ENCODE measurements around the gene HLA-E. TPM values are rescaled to one million over a fixed set of nuclear protein-coding genes. Genes with fewer than 3 reads are reported as not detected.

Gene HLA-E
- total and polyA plus RNA-seq, 2 donors (not counting 3 experiments of a cell fraction or from before 2014, with no cell fraction given): 271 to 298 TPM

GRCh38 chr6:30542915-30543314, 53.6 kb downstream of the HLA-E start:
- CTCF ChIA-PET: interaction anchor here (1.0 to 13.7 kb wide), 16 partner anchors 9 to 544 kb away, joined by 5 to 522 read pairs (median 15); partner anchors contain the start of genes ABCF1, DHX16, GNL1 and PRR3

More at GRCh38 chr6:30542915-30543314, 53.6 kb downstream of the HLA-E start:
- POLR2A ChIA-PET: interaction anchor here (1.6 to 2.5 kb wide), 2 partner anchors 47 to 53 kb away, joined by 5 to 9 read pairs; no protein-coding TSS in a partner anchor
- no peaks in the 10 kb centered on the region for H3K79me2 ChIP-seq (ENCODE audit: control insufficient read depth, insufficient read depth, low read length)
- DNase-seq (ENCODE audit: low read depth, low spot score) (peak; percentile 49), FAIRE-seq (peak; percentile 57)
- peaks cover 29% of the 10 kb centered on the region for H3K4me1 ChIP-seq (ENCODE audit: control insufficient read depth, extremely low read depth, insufficient read depth, low read length)
- no peaks in the 10 kb centered on the region for H4K20me1 ChIP-seq (replicated peaks; ENCODE audit: control insufficient read depth, extremely low read depth, insufficient read depth, low read length)
- dilution Hi-C loops (cut with MboI; ENCODE audit: extremely low pct_ligation_motif_present, low sequenced_read_pairs): no loop called here
- peak overlapping the region; percentile 81 for H3K27ac ChIP-seq (ENCODE audit: insufficient read depth, low read depth, low read length)
- intact Hi-C loops (cut with micrococcal nuclease): loop anchor here (5.0 kb wide), 3 partner anchors 129 to 544 kb away; partner anchors contain the start of gene DHX16
- BruUV-seq (replicated peaks): TSS peak; percentile 7
- no peak overlapping the region for H2AFZ ChIP-seq (ENCODE audit: low read depth, low read length)
- H3K9me3 ChIP-seq (replicated peaks; ENCODE audit: control insufficient read depth, insufficient read depth, low read length): no peaks in the 10 kb centered on the region
- H3K4me2 ChIP-seq (ENCODE audit: insufficient read depth, low read length): peak overlapping the region; percentile 92
- no peak overlapping the region for H3K4me3 ChIP-seq (replicated peaks in 1 of 3; ENCODE audit: insufficient read depth in 1 of 3, low read depth in 1 of 3, low read length in 3 of 3)
- no peaks in the 10 kb centered on the region for H3K27me3 ChIP-seq (ENCODE audit: control insufficient read depth in 2 of 2, insufficient read depth in 2 of 2, low read length in 2 of 2)
- H3K9me1 ChIP-seq (replicated peaks; ENCODE audit: control insufficient read depth, extremely low read depth, insufficient read depth, low read length): no peaks in the 10 kb centered on the region
- TF ChIP-seq CTCF (IDR thresholded peaks at IDR 0.05; ENCODE audit: extremely low read depth in 1 of 2, insufficient read depth in 1 of 2, low read depth in 1 of 2, low read length in 2 of 2): peak; percentile 23 to 35
- TF ChIP-seq POLR2A (IDR thresholded peaks at IDR 0.05; ENCODE audit: low read depth, low read length): no peak
- peak overlapping the region; percentile 34 for H3K9ac ChIP-seq (replicated peaks; ENCODE audit: extremely low read depth, insufficient read depth, low read length)
- H3K36me3 ChIP-seq (ENCODE audit: control insufficient read depth in 2 of 2, extremely low read depth in 1 of 2, insufficient read depth in 2 of 2, low read length in 2 of 2): peaks cover 0 to 7% of the 10 kb centered on the region in 2 experiments

Other genes starting within 250 kb of the HLA-E start
- gene TRIM39, start 162.6 kb upstream of the HLA-E start, total RNA-seq: 13.1 and 13.5 TPM in 2 replicates
- gene TRIM39, start 162.6 kb upstream of the HLA-E start, polyA plus RNA-seq: 5.6 TPM in 2 replicates
- 35.0 and 35.3 TPM in 2 replicates for gene RPP21, start 144.4 kb upstream of the HLA-E start, total RNA-seq
- gene RPP21, start 144.4 kb upstream of the HLA-E start, polyA plus RNA-seq: 101 and 167 TPM in 2 replicates
- 87.3 and 103 TPM in 2 replicates for gene GNL1, start 67.0 kb downstream of the HLA-E start, total RNA-seq
- 58.4 and 63.1 TPM in 2 replicates for gene GNL1, start 67.0 kb downstream of the HLA-E start, polyA plus RNA-seq
- gene PRR3, start 67.8 kb downstream of the HLA-E start, total RNA-seq: 10.6 and 12.0 TPM in 2 replicates
- 22.3 and 23.3 TPM in 2 replicates for gene PRR3, start 67.8 kb downstream of the HLA-E start, polyA plus RNA-seq
- gene ABCF1, start 81.9 kb downstream of the HLA-E start, total RNA-seq: 55.8 and 60.3 TPM in 2 replicates
- 29.0 and 34.0 TPM in 2 replicates for gene ABCF1, start 81.9 kb downstream of the HLA-E start, polyA plus RNA-seq
- gene PPP1R10, start 127.7 kb downstream of the HLA-E start, total RNA-seq: 75.1 and 88.3 TPM in 2 replicates
- gene PPP1R10, start 127.7 kb downstream of the HLA-E start, polyA plus RNA-seq: 19.2 and 20.3 TPM in 2 replicates
- 32.6 and 33.7 TPM in 2 replicates for gene MRPS18B, start 128.3 kb downstream of the HLA-E start, total RNA-seq
- 47.3 and 49.1 TPM in 2 replicates for gene MRPS18B, start 128.3 kb downstream of the HLA-E start, polyA plus RNA-seq
- 18.4 and 20.2 TPM in 2 replicates for gene ATAT1, start 137.4 kb downstream of the HLA-E start, total RNA-seq
- 17.4 and 19.4 TPM in 2 replicates for gene ATAT1, start 137.4 kb downstream of the HLA-E start, polyA plus RNA-seq
- 18.5 and 21.0 TPM in 2 replicates for gene C6orf136, start 157.6 kb downstream of the HLA-E start, total RNA-seq
- gene C6orf136, start 157.6 kb downstream of the HLA-E start, polyA plus RNA-seq: 19.1 and 20.2 TPM in 2 replicates
- 36.3 and 38.2 TPM in 2 replicates for gene DHX16, start 183.5 kb downstream of the HLA-E start, total RNA-seq
- 62.3 and 66.5 TPM in 2 replicates for gene DHX16, start 183.5 kb downstream of the HLA-E start, polyA plus RNA-seq
- gene PPP1R18, start 197.1 kb downstream of the HLA-E start, total RNA-seq: 129 and 136 TPM in 2 replicates
- gene PPP1R18, start 197.1 kb downstream of the HLA-E start, polyA plus RNA-seq: 167 and 173 TPM in 2 replicates
- gene NRM, start 201.5 kb downstream of the HLA-E start, total RNA-seq: 28.5 and 32.2 TPM in 2 replicates
- gene NRM, start 201.5 kb downstream of the HLA-E start, polyA plus RNA-seq: 33.8 and 36.7 TPM in 2 replicates
- 42.3 and 43.6 TPM in 2 replicates for gene MDC1, start 227.8 kb downstream of the HLA-E start, total RNA-seq
- gene MDC1, start 227.8 kb downstream of the HLA-E start, polyA plus RNA-seq: 15.6 and 16.8 TPM in 2 replicates
- 1,243 and 1,276 TPM in 2 replicates for gene TUBB, start 230.8 kb downstream of the HLA-E start, total RNA-seq
- 1,408 and 1,437 TPM in 2 replicates for gene TUBB, start 230.8 kb downstream of the HLA-E start, polyA plus RNA-seq